NCI-H2081 (cell line): ENCODE measurements around the gene GPR68.
"Not testable (repeated sequence)": the region's sequence is repeated elsewhere in the genome, so short reads cannot be mapped to it uniquely, and the experiment has no call there.

Source experiments
- DNase-seq, 2 experiments: peaks; one replicate each; lab custom pipeline; 2025; lab: John Stamatoyannopoulos, UW

Gene GPR68

DNA sequence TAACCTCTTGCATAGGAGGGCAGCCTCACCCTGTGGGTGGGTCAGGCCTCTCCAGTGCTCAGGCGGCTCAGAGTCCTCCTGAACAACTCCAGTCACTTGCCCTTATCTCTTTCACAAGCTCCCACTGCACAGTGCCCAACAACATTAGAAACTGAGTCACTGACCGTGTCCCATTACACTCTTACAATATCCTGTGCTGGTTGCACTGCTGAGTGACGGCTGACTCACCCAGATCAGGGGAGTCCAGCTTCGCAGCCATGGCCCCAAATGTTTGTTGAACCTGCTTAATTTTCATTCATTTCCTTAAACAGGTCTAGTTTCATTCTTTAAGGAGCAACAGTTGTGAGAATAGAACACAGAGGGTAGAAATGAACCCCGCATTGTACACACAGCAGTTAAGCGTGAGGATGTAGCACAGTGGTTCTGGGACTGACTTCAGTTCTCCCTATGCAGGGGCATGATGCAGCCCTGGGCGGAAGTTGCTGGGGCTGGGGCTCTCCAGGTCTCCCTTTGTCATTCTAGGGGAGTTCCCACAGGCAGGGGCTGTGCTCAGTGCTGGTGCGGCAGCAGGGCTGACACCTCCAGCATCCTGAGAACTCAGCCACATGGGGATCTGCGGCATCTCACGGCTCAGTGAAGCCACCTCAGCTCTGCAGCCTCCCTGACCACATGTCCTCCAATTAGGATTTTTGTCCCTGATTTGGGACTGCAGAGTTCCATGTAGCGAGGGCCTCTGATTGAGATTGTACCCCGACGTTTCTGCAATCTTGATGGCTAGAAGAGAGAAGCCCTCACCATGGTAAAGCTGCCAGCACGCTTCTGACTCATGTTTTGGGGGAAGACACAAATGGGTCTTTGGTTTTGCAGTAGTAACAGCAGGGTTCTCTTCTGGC, 16.1 kb downstream of the GPR68 start:
- DNase-seq: no peak

DNA sequence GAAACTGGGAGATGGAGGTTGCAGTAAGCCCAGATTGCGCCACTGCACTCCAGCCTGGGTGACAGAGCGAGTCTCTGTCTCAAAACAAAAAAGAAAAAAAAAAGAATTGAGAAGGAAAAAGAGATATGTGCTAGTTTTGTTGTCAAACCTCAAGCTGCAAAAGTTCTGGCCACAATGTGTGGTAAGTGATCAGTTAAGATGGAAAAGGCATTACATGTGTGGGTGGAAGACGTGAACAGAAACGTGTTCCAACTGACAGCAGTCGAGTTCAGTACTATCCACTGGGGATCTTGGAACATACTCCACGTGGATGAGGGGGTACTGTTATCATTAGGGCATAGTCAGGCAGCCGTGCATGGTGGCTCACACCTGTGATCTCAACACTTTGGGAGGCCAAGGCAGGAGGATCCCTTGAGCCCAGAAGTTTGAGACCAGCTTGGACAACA, 17.3 kb downstream of the GPR68 start:
- DNase-seq: no peak

DNA sequence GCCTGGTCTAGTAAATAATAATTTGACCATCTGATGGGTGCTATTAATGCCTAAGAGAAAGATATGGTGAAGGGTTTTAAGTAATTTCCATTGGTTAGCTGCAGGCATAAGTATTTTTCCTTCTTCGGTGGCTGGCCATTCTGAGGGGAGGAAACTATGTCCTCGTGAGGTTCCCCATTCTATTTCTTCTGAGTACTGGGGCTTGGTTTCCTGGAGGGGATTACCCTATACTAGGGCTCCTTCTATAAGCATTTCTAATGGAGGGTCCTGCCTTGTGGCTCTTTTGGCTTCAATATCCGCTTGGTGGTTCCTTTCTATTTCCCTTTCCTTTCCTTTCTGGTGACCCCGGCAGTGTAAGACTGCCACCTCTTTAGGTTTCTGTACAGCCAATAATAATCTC, 18.1 kb downstream of the GPR68 start:
- not testable (repeated sequence) for DNase-seq

DNA sequence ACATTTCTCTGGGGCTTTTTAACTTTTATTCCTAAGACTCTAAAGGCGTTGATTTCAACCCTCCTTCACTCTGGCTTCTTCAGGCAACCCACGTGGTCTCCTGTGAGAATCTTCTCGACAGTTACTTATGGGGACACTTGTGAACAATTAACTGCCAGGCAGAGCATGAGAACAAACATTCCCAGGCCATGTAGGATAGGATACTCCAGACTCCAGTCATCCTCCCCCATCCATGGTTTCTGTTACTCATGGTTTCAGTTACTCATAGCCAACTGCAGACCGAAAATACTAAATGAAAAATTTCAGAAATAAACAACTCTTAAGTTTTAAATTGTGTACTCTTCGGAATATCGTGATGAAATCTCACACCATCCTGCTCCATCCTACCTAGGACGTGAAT, 19.5 kb downstream of the GPR68 start:
- no peak for DNase-seq

DNA sequence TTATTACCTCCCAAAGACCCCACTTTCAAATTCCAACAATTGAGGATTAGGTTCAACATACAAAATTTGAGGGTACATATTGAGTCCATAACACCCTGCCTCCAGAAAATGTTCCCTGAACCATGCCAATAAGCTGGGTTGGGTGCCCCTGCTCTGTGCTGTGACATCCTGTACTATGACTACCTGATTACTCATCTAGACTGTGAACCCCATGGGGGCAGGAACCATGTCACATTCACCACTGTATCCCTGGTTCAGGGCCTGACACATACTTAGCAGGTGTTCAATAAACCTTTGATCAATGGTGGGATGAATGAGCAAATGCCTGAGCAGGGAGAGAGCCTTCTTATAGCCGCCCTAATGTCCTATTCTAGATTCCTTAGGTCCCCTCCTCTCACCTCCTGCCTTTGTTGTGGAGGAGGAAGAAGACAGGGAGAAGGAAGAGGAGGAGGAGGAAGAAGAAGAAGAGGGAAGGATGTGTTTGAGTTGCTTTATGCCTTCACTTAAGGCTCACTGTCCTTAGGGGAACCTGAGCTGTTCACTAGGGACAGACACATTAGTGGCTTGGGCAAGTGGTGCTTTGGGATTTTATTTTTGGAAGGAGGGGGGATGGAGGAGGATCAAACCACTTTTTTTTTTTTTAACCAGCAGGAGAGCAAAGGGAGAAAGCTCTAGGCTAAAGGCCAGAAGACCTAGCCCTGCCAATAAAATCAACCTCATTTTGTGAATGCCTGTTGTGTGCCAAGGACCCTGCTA, 21.3 kb downstream of the GPR68 start:
- no peak for DNase-seq

DNA sequence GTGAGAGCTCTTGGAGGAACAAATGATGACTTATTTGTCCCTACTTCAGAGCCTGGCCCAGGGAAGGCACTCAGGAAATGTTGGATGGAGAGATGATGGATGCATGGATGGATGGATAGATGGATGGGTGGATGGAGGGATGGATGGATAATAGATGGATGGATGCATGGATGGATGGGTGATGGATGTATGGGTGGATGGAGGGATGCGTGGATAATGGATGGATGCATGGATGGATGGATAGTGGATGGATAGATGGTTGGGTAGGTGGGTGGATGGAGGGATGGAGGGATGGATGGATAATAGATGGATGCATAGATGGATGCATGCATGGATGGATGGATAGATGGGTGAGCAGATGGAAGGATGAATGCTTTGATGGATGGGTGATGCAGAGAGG, 23.2 kb downstream of the GPR68 start:
- DNase-seq: no peak

DNA sequence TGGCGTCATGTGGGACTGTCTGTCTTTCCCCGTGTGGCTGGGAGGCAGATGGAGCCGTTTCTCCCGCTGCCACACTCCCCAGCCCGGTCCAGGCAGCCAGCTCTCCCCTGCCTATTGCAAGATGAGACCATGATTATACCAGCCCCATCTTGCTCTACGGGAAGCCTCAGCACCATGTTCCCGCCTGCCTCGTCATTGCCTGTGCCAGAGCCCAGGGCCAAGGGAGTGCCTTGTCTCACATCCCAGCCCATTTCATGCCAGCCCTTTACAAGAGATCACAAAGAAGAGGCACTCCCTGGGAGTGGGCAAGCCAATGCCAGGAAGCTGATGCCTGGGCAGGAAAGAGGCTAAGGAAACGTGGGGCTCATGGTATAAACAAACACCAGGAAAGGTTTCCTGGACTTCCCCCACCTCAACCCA, 23.9 kb downstream of the GPR68 start:
- no peak for DNase-seq

DNA sequence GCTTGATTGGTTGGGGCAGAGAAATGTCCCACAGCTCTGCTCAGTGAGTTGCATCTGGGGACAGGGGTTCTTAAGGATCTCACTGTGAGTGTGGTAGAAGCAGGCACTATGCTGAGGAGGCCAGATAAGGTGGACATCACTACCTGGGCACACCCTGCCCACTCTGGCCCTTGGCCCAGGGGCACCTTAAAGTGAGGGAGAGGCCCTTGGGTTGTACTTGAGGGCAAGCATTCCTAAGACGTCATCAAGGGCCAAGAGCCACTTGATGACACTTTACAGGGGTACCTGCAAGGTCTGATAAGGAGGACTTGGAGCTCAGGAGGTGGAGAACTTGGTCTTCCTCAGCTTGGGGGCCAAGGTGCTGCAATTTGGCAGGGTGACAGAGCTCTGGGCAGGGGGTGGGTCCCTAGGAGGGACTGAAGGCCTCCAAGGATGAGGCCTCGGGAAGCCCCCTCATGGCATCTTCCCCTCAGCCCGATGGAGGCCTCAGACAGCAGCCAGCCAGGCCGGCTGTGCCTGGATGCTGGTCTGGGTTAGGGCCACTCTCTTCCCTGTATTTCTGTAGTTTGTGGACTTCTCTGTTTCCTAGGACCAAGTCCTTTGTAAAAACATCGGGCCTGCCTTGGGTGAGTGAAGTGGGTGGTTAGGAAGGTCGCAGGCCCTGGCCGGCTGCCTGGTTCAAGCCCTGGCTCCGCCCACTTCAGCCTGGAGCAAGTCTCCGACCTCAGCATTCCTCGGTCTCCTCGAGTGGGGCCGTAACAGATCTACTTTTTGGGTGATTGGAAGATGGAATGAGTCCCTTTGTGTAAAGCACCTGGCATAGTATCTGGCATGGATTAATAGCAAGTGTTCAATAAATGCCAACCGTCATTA, 24.8 kb downstream of the GPR68 start:
- no peak for DNase-seq

DNA sequence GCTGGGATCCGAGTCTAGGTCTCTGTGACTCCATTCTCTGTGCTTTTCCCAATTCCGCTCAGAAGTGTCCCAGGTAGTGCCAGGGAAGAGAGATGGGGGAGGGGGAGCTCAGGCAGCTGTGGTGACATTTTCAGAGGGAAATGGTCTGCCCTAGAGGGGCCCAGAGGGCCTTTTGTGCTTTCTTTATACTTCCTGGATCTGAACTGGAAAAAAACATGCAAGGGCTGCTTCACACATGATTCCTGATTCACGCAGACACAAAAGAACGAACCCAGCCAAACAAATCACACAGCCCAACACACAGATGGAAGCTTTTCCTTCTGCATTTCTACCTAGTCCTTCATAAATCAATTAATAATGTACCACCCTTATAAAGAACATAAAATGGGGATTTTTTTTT, 26.5 kb downstream of the GPR68 start:
- DNase-seq: no peak

DNA sequence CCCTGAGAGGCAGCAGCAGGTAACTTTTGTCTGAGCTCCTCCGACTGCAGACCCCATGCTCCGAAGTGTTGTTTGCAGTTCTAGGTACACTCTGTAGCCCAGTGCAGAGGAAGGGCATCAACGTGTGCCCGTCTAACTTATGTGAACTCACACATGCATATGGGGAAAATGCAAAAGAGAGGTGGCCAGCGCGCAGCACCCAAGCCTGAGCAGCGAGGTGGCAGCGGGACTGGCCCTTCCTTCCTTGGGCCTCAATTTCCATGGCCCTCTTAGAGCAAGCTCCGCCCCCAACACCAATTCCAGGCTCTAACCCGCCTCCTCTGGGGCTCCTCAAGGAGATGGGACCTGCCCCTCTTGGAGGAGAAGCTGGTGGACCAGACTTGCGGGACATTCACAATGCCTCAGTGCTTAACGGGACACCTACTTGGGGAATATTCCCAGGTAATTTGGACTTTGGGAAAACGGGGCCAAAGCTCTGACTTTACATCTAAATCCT, 27.7 kb downstream of the GPR68 start:
- no peak for DNase-seq

DNA sequence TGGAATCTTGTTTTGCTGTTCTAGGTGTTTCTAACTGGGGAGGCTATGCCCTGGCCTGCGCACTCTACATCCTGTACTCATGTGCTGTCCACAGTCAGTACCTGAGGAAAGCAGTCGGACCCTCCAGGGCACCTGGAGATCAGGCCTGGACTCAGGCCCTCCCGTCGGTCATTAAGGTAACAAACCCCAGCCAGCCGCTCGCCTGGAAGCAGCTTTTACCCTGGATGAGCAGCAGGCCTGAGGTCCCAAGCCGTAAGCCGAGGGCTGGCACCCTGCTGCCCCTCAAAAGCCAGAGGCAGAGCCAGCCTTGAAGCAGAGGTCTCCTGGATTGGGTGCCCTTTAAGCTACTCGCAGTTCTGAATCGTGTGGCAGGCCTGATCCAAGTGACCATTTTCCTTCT, 29.1 kb downstream of the GPR68 start:
- no peak for DNase-seq

DNA sequence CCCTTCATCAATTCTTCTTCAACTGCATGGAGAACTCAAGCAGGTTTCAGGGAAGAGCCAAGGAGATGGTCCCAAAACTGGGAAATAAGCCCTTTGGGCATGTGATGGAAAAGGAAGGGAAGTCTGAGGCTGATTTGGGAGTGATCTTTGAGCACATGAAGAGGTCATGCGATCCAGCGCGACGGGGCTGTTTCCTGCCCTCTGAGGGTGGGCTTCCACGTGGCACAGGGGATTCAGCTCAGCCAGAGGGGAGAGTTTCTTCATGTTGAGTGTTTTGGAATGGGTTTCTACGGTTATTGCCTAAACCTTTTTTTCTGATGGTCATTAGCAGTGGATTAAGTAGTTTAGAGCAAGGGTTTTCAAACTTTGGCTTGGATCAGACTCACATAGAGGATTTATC, 30.2 kb downstream of the GPR68 start:
- DNase-seq: no peak

DNA sequence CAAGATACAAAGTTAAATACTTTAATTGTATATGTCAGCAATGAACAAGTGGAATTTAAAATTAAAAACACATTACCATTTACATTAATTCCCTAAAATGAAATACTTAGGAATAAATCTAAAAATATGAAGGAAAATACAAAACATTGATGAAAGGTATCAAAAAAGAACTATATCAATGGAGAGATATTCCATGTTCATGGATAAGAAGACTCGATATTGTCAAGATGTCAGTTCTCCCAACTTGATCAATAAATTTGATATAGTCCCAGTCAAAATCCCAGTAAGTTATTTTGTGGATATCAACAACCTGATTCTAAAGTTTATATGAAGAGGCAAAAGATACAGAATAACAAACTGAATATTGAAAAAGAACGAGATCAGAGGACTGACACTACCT, 33.5 kb downstream of the GPR68 start:
- no peak for DNase-seq

DNA sequence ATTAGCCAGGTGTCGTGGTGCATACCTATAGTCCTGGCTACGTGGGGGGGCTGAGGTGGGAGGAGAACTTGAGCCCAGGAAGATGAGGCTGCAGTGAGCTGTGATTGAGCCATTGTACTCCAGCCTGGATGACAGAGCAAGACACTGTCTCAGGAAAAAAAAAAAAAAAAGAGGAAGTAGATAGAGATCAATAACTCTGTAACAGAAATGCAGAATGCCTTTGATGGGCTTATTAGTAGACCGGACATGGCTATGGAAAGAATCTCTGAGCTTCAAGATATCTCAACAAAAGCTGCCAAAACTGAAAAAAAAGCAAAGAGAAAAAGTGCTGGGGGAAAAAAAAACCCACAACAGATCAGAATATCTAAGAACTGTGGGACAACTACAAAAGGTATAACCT, 37.5 kb downstream of the GPR68 start:
- no peak for DNase-seq

DNA sequence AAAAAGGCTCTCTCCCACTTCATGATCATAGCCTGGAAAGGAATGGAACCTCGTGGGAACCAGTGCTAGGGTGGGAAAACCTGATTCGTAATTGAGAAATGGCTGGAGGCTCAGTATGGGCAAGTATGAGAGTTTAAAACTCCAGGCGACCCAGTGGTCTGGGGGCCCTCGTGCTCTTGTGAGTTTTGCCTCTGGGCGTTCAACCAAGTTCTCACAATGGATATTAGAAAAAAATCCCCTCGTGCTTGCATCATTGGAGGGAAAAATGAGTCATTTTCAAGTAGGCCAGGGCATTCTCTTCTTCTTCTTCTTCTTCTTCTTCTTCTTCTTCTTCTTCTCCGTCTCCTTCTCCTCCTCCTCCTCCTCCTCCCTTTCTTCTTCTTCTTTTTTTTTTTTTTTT, 39.0 kb downstream of the GPR68 start:
- no peak for DNase-seq

DNA sequence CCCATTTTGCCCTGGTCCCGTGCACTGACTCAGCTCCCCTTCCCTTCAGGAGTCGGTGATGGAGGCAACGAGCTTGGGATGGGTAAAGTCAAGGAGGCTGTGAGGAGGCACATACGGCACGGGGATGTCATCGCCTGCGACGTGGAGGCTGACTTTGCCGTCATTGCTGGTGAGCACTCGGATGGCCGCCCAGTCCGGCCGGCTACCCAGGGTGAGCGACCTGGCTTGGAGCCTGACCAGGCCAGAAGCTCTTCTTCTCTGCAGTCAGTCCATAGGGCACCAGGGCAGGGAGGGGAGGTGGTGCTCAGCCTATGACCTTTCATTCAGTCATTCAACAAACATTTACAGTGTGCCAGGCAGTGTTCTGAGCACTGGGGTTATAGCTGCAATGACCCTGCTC, 39.8 kb downstream of the GPR68 start:
- DNase-seq: no peak

DNA sequence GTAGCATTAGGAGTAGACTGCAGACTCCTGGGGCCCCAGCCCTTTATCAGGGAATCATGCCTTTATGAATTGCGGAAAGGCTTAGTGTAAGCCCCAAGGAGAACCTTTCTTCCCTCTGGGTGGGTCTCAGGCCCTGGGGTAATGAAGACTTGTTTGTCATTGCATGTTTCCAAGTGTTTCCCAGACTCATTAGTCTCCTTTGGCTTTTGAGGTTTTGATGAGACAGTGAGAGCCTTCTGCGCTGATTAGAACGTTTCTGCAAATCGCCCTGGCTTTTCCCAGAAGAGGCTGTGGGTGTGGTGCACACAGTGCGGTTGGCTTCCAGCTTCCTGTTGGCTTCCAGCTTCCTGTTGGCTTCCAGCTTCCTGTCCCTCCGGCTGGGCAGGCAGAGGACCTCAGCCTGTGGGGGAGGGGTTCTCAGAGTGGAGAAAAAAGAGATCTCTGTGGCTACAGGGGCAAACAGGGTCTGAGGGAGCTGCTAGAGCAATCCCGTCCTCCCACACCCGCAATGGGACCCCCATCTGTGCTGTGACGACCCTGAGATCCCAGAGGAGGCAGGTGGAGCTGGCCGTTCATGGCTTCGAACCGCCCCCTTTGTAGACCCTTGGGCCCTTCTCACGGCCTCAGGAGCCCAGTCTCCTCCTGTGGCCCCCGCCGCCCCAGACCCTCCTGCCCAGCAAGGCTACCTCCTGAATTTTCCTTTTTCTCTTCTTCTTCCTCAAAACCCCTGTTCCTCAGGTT, 42.1 kb downstream of the GPR68 start:
- DNase-seq: no peak

DNA sequence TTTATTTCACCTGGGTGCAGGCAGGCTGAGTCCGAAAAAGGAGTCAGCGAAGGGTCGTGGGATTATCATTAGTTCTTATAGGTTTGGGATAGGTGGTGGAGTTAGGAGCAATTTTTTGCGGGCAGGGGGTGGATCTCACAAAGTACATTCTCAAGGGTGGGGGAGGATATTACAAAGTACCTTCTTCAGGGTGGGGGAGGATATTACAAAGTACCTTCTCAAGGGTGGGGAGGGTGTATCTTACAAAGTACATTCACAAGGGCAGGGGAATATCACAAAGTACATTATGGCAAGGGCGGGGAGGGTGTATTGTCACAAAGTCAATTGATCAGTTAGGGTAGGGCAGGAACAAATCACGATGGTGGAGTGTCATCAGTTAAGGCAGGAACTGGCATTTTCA, 43.7 kb downstream of the GPR68 start:
- not testable (repeated sequence) for DNase-seq

DNA sequence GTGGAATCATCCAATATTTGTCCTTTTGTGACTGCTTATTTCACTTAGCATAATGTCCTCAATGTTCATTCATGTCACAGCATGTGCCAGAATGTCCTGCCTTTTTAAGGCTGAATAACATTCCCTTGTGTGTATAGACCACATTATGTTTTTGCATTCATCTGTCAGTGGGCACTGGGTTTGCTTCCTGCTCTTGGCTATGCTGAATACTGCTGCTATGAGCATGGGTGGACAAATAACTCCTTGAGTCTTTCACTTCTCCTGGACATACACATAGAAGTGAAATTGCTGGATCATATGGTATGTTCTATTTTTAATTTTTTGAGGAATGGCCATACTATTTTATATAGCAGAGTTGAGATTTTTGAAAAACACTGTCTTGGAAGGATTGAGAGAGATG, 46.9 kb downstream of the GPR68 start:
- DNase-seq: no peak

DNA sequence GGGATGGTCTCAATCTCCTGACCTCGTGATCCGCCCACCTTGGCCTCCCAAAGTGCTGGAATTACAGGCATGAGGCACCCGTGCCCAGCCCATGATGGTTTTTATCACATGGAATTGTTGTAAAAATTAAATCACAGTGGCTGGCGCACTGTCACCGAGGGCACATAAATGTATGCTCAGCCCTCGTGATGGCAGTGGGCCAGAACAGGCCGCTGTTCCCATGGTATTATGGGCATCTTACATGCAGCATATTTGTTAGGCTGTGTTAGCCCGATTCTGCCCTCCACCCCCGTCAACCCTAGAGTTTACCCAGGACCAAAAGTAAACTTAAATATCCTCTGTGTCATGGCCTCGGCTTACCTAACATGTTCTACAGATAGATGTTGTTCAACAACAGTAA, 48.6 kb downstream of the GPR68 start:
- no peak for DNase-seq

DNA sequence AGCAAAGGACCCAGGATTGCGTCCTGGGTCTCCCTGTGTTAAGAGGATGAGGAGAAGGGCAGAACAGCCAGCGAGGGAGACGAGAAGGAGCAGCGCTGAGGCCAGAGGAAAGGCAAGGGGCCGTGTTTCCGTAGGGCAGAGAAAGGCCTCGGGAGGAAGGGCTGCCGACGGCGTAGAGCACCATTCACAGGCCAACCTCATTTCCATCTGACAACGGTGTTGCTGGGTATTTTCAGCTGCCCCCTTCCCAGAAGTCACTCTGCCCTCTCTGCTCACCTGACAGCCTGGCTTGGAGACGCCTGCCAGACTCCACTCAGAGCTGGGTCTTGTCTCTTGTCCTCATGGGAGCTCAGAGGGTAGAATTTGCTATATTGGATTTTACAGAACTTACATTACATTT, 51.4 kb downstream of the GPR68 start:
- DNase-seq: no peak
